ENCODE data around the gene ADD1.

The ADD1 gene

DNA sequence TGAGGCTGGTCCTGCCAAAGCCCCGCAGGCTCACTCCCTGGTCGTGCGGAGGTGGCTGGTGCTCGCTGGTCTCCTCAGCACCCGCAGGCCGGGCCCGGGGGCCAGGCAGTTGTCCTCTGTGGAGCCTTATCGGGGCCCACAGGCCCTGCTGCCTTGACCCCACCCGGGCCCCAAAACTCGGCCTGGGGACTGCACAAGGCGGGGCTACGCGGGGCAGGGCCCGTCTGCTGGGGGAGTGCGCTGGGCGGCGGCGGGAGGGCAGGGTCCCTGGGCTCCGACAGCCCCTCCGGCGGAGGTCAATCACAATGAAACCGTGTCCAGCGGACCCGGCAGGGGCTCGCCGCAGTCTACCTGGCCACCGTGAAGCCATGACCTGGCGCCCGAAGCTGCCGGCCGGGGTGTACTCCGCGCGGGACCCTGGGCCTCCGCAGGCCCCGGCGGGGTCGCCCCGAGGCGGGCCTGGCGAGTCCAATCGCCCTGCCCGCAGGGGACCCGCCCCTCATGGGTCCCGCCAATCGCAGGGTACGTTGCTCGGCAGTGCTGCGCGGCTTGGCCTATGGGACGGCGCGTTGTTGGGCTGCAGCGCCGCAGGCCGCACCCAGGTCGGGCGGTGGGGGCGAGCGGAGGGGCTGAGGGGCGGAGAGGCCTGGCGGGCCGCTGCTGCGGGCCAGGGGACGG, at the start of gene ADD1:
TSS of gene ADD1 (plus strand) at position 582 of the 678 bp plus-strand sequence. CDS start 32,072 bp downstream, outside the sequence.
- peak; percentile 87 for DNase-seq (ENCODE audit: low spot score)

DNA sequence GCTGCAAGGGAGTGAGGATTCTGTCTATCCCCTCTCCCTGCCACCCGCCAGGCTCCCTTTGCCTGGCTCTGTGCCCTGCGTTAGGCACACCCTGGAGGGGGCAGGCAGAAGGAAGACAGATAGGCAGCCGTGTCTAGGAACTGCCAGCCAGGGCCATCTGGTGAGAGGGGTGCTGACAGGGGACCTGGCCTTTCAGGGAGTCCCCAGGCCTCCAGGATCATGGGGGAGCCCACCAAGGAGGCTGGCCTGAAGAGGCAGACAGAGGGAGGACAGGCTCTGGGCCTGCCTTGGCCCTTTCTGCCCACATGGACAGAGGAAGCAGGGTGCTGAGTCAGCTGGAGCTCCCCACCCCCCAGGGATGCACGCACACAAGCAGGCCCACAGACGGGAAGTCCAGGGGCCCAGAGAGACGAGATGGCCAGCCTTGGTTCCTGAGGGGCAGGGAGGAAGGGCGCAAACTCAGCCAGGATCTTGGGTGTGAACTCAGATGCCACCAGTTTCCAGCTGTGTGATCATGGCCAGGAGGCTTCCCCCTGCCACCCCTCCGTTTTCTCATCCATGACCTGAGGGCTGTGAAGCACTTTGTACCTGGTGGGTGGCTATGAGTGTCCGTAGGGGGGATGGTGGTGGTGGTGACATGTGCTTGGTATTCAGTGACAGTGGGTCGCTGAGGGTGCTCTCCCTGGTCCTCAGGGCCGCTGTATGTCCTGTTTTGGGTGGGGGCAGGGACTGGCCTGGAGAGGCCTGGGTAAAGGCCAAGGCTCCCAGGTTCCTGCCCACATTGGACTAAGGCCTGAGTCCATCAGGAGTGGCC, 49.0 kb upstream of the ADD1 start:
- DNase-seq (ENCODE audit: low spot score) = no peak

DNA sequence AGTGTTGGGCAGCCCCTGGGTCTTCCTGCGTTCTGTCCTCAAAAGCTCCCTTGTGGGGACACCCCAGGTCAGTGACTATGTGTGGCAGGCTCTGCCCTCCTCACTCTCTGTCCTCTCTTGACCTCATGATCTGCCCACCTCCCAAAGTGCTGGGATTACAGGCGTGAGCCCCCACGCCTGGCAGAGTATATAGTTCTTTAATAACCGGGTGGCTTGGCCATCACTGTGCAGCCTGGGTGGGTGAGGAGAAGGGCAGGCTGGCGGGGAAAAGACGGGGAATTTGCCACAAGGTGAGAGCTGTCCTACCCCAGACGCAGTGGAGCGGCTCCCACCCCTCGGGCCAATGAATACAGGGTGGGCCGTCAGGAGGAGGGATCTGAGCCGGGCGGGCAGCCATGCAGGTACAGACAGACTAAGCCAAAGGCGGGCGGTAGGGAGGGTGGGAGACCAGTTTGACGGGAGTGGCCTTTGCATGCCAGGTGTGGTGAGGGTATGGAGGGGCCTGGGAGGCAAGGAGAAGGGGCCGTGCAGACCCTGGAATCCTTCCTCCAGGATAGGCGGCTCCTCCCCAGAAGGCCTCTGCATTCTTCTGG, 48.2 kb upstream of the ADD1 start:
- DNase-seq (ENCODE audit: low spot score) = no peak

- no peak for DNase-seq (ENCODE audit: low spot score)
Measured at GRCh38 chr4:2795893-2796848, 47.5 kb upstream of the ADD1 start.

GRCh38 chr4:2796849-2797544, 46.6 kb upstream of the ADD1 start:
- DNase-seq (ENCODE audit: low spot score) = no peak

GRCh38 chr4:2797545-2798305, 45.9 kb upstream of the ADD1 start:
- DNase-seq (ENCODE audit: low spot score) = peak; percentile 32

GRCh38 chr4:2798399-2799223, 45.0 kb upstream of the ADD1 start:
- peak; percentile 46 for DNase-seq (ENCODE audit: low spot score)

DNA sequence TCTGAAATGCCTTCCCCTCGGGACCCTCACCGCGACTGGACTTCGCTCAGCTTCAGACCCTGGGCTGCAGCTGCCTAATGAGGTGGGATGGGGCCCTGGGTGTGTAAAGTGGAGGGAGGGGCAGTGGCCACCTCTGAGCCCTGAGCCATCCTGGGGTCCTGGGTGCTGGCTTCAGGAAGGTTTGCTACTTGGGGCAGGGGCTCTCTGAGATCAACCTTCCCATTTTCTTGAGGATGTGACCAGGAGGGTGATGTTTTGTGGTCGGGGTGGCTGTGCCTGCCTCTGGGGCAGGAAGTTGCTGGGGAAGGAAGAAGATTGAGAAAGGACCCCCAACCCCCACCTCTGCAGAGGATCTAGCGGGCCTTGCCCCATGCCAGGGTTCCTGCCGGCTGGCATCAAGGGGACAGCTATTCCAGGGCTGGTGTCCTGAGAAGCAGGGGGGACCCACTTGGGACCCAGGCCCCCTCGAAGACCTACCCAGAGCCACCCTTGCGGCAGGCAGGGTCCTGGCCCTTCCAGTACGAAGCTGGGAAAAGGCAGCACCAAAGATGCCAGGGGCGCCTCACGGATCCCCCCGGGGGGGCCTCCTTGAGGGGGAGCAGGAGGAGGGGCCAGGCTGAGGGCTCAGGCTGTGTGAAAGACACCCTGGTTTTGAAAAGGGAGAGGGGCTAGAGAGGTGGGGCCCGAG, 44.3 kb upstream of the ADD1 start:
- no peak for DNase-seq (ENCODE audit: low spot score)

- no peak for DNase-seq (ENCODE audit: low spot score)
Measured at GRCh38 chr4:2799971-2800690, 43.5 kb upstream of the ADD1 start.

DNA sequence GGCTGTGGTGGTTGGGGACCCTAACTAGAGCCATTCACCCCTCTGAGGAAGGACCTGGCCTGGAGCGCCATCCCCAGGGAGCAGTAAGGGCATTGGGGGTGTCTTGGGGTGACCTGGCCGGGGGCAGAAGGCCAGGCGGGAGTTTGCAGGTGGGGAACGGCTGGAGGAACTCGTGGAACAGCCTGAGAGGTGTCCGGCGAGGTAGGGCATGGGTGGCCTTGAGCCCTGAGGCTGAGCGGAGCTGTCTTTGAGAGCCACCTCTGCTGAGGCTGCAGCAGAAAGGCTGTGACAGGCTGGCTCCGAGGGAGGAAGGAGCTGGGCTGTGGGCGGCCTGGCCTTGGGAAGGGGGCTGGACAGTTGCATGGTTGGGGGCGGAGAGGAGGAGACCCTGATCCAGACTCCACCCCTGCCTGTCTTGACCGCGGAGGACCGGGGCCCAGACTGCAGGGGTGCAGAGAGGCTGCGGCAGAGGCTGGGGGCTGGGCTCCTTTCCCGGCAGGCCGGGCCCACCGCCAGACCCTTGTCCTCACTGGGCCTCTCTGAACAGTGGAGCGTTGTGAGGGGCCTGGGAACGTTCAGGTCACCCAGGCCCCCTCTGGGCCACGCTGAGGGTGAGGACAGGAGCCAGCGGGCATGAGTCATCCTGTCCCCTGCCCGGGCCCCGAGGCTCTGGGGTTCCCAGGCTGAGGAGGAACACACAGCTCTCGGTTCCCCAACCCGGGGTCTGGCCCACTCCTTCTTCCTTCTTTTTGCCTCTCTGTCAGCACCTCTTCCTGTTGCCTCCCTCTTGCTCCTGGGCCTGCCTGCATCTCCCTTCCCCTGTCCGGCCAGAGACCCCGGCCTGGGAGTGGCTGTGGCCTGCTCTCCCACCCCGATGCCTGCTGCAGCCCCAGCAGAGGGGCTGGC, 42.7 kb upstream of the ADD1 start:
- DNase-seq (ENCODE audit: low spot score) = no peak

DNA sequence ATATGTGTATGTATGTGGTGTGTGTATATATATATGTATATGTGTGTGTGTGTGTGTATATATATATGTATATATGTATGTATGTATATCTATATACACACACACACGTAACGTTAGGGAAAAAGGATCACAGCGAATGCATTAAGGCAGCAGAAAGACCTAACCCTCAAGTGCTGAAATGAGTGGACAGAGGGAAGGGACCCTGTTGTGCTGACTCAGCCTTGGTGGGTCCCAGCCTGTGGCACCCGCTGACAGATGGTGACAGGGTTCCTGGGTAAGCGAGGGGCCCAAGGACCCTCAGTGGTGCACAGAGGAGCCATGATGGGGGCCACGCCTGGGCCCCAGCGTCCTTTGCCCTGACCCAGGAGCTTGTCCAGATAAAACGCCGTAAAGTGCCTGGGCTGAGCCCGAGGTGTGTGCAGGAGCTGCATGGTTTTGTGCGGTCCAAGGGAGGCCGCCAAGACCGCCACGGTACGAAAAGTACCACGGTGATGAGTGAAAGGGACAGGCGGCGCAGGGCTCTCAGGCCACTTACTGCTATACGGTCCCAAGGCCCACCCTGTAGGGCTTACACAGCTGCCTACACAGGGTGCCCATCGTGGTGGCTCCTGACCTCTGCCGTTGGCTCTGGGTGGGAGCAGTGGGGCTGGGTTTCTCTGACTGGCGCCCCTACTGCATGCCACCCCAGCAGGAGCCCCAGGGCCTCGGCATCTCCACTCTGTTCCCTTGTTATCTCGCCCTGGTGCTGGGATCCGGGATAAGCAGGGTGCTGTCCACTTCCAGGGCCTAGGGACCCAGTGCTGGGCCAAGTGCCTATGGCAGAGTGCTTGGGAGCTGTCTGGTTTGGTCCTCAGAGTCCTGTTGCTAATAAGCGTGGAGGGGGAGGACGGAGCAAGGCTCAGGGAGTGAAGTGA, 40.8 kb upstream of the ADD1 start:
- no peak for DNase-seq (ENCODE audit: low spot score)

DNA sequence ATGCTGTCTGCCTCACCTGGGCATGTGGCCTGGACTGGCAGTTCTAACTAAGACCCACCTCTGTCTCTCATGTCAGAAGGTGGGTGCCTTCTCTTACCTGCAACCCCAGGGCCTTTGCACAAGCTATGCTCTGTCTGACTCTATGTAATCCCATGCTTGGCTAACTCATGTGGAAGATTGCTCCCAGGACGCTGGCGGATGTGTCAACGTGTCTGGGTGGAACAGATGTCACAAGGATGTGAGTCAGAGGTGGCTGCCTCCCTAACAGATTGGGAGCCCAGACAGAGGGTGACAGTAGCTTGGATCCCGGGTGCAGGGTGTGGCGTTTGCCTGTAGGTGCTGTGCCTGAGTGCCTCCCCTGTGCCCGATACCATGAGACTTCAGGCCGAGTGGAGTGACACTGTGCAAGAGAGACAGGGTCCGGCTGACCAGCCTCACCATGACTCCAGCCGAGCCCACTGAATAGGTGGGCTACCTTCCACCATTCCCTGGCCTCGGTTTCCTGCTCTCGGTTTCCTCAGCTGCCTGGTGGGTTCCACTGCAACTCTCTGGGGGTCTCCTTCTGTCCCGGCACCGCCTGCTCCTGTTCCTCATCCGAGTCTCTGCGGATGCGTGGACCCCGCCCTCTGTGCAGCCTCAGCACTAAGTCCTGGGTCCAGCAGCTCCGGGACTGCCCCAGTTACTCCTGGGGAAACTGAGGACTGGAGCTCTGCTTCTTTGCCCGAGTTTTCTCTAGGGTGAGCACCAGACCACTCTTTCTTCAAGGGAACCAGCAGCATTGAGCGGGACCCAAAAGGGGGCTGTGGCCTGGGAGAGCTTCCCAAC, 39.8 kb upstream of the ADD1 start:
- DNase-seq (ENCODE audit: low spot score) = no peak

GRCh38 chr4:2804449-2804972, 39.1 kb upstream of the ADD1 start:
- no peak for DNase-seq (ENCODE audit: low spot score)

DNA sequence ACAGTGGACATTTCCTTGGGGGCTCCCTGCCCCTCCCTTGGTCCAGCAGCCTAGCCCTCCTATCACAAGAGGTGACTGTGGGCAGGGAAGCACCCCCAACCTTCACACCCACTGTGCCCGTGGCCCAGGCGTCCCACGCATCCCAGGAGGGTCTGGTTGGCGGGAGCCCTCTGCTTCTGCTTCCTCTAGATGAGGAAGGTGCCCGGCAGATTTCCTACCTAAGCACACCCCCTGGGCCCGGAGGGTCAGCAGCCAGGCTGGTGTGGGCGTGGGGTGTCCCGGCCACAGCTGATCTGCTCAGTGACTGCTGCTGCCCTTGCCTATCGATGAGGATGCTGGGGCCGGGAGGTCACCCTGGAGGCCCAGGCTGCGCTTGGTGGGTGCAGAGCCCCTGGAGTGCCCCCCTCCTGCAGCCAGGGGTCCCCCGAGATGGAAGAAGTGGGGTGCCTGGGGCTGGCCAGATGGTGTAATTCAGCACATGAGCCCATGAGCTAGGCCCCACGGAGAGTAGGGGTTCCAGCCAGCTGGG, 38.6 kb upstream of the ADD1 start:
- no peak for DNase-seq (ENCODE audit: low spot score)
